GM23338 (cell line): ENCODE measurements around the gene TTC33. TPM values are rescaled to one million over a fixed set of nuclear protein-coding genes. Genes with fewer than 3 reads are reported as not detected.
A peak's percentile ranks its signal among the peaks of the same experiment; 100 is the strongest.

Experiments used
- ATAC-seq: fragments of 200-7000 bp; cut with Tn5 transposase; 3 replicates; pipeline ENCODE4 v1.9.1; 2020
- DNase-seq: peaks from one replicate; pipeline ENCODE4 v3.0.0-alpha.2; 2015; ENCODE audit warnings: low spot score
- H2AFZ ChIP-seq: fragments of 200-600 bp; sonication (generic); 2 replicates; pipeline ENCODE4 v1.8.0; 2016; ENCODE audit warnings: antibody characterized with exemption, mild to moderate bottlenecking, moderate library complexity
- H3F3A ChIP-seq: fragments of 200-600 bp; sonication (generic); replicated peaks from 2 replicates; pipeline ENCODE4 v1.8.0; 2017; ENCODE audit warnings: antibody characterized with exemption, mixed run types, low read depth
- H3K27ac ChIP-seq: fragments of 200-600 bp; sonication (generic); 2 replicates; pipeline ENCODE4 v1.6.1; 2016; ENCODE audit warnings: low read depth
- H3K27me3 ChIP-seq: fragments of 200-600 bp; sonication (generic); 2 replicates; pipeline ENCODE4 v1.8.0; 2016; ENCODE audit warnings: mild to moderate bottlenecking, mixed run types, moderate library complexity; ENCODE audit not compliant: insufficient read depth
- H3K36me3 ChIP-seq: fragments of 200-600 bp; sonication (generic); 2 replicates; pipeline ENCODE4 v1.8.0; 2016; ENCODE audit warnings: mild to moderate bottlenecking; ENCODE audit not compliant: insufficient read depth
- H3K4me1 ChIP-seq: fragments of 200-600 bp; sonication (generic); 2 replicates; pipeline ENCODE4 v1.8.0; 2016; ENCODE audit warnings: mild to moderate bottlenecking, moderate library complexity; ENCODE audit not compliant: insufficient read depth
- H3K4me2 ChIP-seq: fragments of 200-600 bp; sonication (generic); 2 replicates; pipeline ENCODE4 v1.7.1; 2017; ENCODE audit warnings: mixed run types
- H3K4me3 ChIP-seq: fragments of 200-600 bp; sonication (generic); 2 replicates; pipeline ENCODE4 v1.6.1; 2016; ENCODE audit warnings: mixed run types
- H3K79me2 ChIP-seq: fragments of 200-600 bp; sonication (generic); replicated peaks from 2 replicates; pipeline ENCODE4 v1.8.0; 2017; ENCODE audit warnings: mild to moderate bottlenecking; ENCODE audit not compliant: insufficient read depth
- H3K9me2 ChIP-seq: fragments of 200-600 bp; sonication (generic); 2 replicates; pipeline ENCODE4 v1.8.0; 2017; ENCODE audit not compliant: insufficient read depth
- H4K20me1 ChIP-seq: fragments of 200-600 bp; sonication (generic); replicated peaks from 2 replicates; pipeline ENCODE4 v1.8.0; 2017; ENCODE audit warnings: mild to moderate bottlenecking; ENCODE audit not compliant: insufficient read depth
- H3K27ac Mint-ChIP-seq: 2 replicates; pipeline ENCODE4 v1.8.0; 2020; ENCODE audit warnings: inconsistent platforms, mild to moderate bottlenecking, moderate library complexity, mixed read lengths
- H3K27me3 Mint-ChIP-seq: 3 replicates; pipeline ENCODE4 v1.8.0; 2022; ENCODE audit warnings: low read depth, mild to moderate bottlenecking, moderate library complexity, mixed read lengths, inconsistent platforms; ENCODE audit not compliant: insufficient read depth, poor library complexity
- H3K36me3 Mint-ChIP-seq: 3 replicates; pipeline ENCODE4 v1.8.0; 2021; ENCODE audit warnings: low read depth, mild to moderate bottlenecking, inconsistent platforms, moderate library complexity, mixed read lengths
- H3K4me1 Mint-ChIP-seq: 3 replicates; pipeline ENCODE4 v1.8.0; 2020; ENCODE audit warnings: mild to moderate bottlenecking, inconsistent platforms, mixed read lengths
- H3K4me3 Mint-ChIP-seq: 3 replicates; pipeline ENCODE4 v1.8.0; 2021; ENCODE audit warnings: moderate library complexity, mild to moderate bottlenecking, inconsistent platforms, mixed read lengths
- H3K9me3 Mint-ChIP-seq: 3 replicates; pipeline ENCODE4 v1.8.0; 2020; ENCODE audit warnings: moderate library complexity, mild to moderate bottlenecking, inconsistent platforms, mixed read lengths
- ETS1 ChIP-seq: IDR thresholded peaks from 2 replicates; pipeline ENCODE4 v1.6.1; 2016; ENCODE audit warnings: antibody characterized with exemption
- EZH2 ChIP-seq: fragments of 200-600 bp; sonication (generic); IDR thresholded peaks from one replicate; pipeline ENCODE4 v1.8.0; 2017; ENCODE audit warnings: antibody characterized with exemption, mild to moderate bottlenecking, low read depth; ENCODE audit not compliant: unreplicated experiment
- EZH2phosphoT487 ChIP-seq: fragments of 200-600 bp; sonication (generic); IDR thresholded peaks from one replicate; pipeline ENCODE4 v1.8.1; 2018; ENCODE audit warnings: antibody characterized with exemption; ENCODE audit not compliant: unreplicated experiment
- JUNB ChIP-seq: IDR thresholded peaks from one replicate; pipeline ENCODE4 v1.6.1; 2016; ENCODE audit warnings: antibody characterized with exemption; ENCODE audit not compliant: unreplicated experiment
- ZNF462 ChIP-seq: fragments of 250-450 bp; sonication (Bioruptor Pico); IDR thresholded peaks from 2 replicates; pipeline ENCODE4 v1.5.0; 2020; ENCODE audit warnings: mild to moderate bottlenecking, moderate library complexity
- polyA plus RNA-seq: library from polyadenylated mRNA; unstranded; fragments of >200 nt; fragmentation: Nextera tagmentation; extraction: Ambion mirVana; gene quantifications from 2 replicates; pipeline ENCODE4 v1.2.1, GENCODE V29; 2016
- total RNA-seq: library from RNA; depleted of rRNA; stranded (reverse); fragments of >200 nt; shearing (Covaris generic); gene quantifications from 2 replicates; pipeline ENCODE4 v1.2.3, GENCODE V29; 2014

TTC33 gene
- total and polyA plus RNA-seq, 2 experiments from 2014 or later = 4.1 to 11.5 TPM

GRCh38 chr5:40677456-40677855 is 78.3 kb downstream of the TTC33 start:
- no peaks in the 10 kb centered on the region for H3K9me2 ChIP-seq
- H3K4me2 ChIP-seq = no peak overlapping the region
- Mint-ChIP-seq H3K9me3 (peaks cover 2% of the 10 kb centered on the region; the same call in 1 of the 3 replicates), H3K4me3 (0 out of 3 replicates have a peak overlapping the region, but pooled peaks have one; percentile 18), H3K36me3 (no peaks in the 10 kb centered on the region), H3K27me3 (peaks cover 32% of the 10 kb centered on the region), H3K4me1 (peaks cover 35% of the 10 kb centered on the region), H3K27ac (no peak overlapping the region)
- H3K79me2 ChIP-seq = no peaks in the 10 kb centered on the region
- no peak overlapping the region for H2AFZ ChIP-seq
- ATAC-seq (no peak), DNase-seq (no peak)
- H3K36me3 ChIP-seq = no peaks in the 10 kb centered on the region
- no peak overlapping the region for H3K27ac ChIP-seq
- H3F3A ChIP-seq = 0 out of 2 replicates have a peak, but pooled peaks cover 9% of the 10 kb centered on the region
- H4K20me1 ChIP-seq = peaks cover 1% of the 10 kb centered on the region; the same call in 1 of the 2 replicates
- H3K4me1 ChIP-seq = peaks cover 16% of the 10 kb centered on the region
- TF ChIP-seq EZH2 = no peak
- TF ChIP-seq EZH2phosphoT487 = no peak
- TF ChIP-seq ZNF462 (CRISPR knock-in tag) = no peak
- no peak for TF ChIP-seq JUNB
- peaks cover 37% of the 10 kb centered on the region for H3K27me3 ChIP-seq
- H3K4me3 ChIP-seq = no peak overlapping the region

- H3K27ac Mint-ChIP-seq = no peak overlapping the region
Observed at GRCh38 chr5:40676613-40677343, 79.0 kb downstream of the TTC33 start.

More at GRCh38 chr5:40676613-40677343, 79.0 kb downstream of the TTC33 start:
- peaks cover 30% of the 10 kb centered on the region for H3K4me1 Mint-ChIP-seq
- ATAC-seq = no peak
- H3K4me3 Mint-ChIP-seq = 0 out of 3 replicates have a peak overlapping the region, but pooled peaks have one; percentile 18
- Histone ChIP-seq H3K4me2 (0 out of 2 replicates have a peak overlapping the region, but pooled peaks have one; percentile 6), H3K4me1 (peaks cover 9% of the 10 kb centered on the region), H3K79me2 (no peaks in the 10 kb centered on the region), H3K9me2 (no peaks in the 10 kb centered on the region), H3F3A (0 out of 2 replicates have a peak, but pooled peaks cover 9% of the 10 kb centered on the region), H4K20me1 (no peaks in the 10 kb centered on the region), H3K4me3 (no peak overlapping the region), H3K36me3 (no peaks in the 10 kb centered on the region), H3K27ac (no peak overlapping the region), H3K27me3 (peaks cover 31% of the 10 kb centered on the region), H2AFZ (no peak overlapping the region)
- H3K9me3 Mint-ChIP-seq = peaks cover 2% of the 10 kb centered on the region; the same call in 1 of the 3 replicates
- H3K36me3 Mint-ChIP-seq = no peaks in the 10 kb centered on the region
- TF ChIP-seq ETS1 = no peak
- H3K27me3 Mint-ChIP-seq = peaks cover 25% of the 10 kb centered on the region
- DNase-seq = peak; percentile 29
